Raji (cell line): Measurements from ENCODE around the gene MLIP.

Experiments used
- POLR2A ChIP-seq: IDR thresholded peaks from 2 replicates; pipeline ENCODE4 v1.6.1; 2011; ENCODE audit warnings: low read depth, low read length, control low read depth; ENCODE audit not compliant: insufficient read depth

MLIP gene

GRCh38 chr6:54301770-54302169, 190.5 kb downstream of the MLIP start:
- TF ChIP-seq POLR2A: no peak

- no peak for TF ChIP-seq POLR2A
These were observed 196.2 kb downstream of the MLIP start for GRCh38 chr6:54307439-54307910.

- no peak for TF ChIP-seq POLR2A
These were observed 197.2 kb downstream of the MLIP start, which contains the start of gene TINAG for GRCh38 chr6:54308289-54308985. TINAG (plus strand) TSS chr6:54308441; CDS start chr6:54308551, 110 bp downstream.

- no peak for TF ChIP-seq POLR2A
These were observed 197.7 kb downstream of the MLIP start for GRCh38 chr6:54308986-54309315.

- TF ChIP-seq POLR2A: no peak
These were observed 199.3 kb downstream of the MLIP start for GRCh38 chr6:54310377-54311152.

- no peak for TF ChIP-seq POLR2A
These were observed 204.4 kb downstream of the MLIP start for GRCh38 chr6:54315656-54316055.
